ENCODE measurements around the gene FLOT1. TPM values are rescaled to one million over a fixed set of nuclear protein-coding genes. Genes with fewer than 3 reads are reported as not detected.

Gene FLOT1, protein sequence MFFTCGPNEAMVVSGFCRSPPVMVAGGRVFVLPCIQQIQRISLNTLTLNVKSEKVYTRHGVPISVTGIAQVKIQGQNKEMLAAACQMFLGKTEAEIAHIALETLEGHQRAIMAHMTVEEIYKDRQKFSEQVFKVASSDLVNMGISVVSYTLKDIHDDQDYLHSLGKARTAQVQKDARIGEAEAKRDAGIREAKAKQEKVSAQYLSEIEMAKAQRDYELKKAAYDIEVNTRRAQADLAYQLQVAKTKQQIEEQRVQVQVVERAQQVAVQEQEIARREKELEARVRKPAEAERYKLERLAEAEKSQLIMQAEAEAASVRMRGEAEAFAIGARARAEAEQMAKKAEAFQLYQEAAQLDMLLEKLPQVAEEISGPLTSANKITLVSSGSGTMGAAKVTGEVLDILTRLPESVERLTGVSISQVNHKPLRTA
- 10 to 100 TPM; 74.1 to 79.8 TPM for total RNA-seq
- 10 to 100 TPM; 76.0 to 98.4 (median 78.4) TPM for polyA plus RNA-seq
- total RNA-seq: 30.5 to 60.1 (median 46.5) reads per million in 6 experiments

DNA sequence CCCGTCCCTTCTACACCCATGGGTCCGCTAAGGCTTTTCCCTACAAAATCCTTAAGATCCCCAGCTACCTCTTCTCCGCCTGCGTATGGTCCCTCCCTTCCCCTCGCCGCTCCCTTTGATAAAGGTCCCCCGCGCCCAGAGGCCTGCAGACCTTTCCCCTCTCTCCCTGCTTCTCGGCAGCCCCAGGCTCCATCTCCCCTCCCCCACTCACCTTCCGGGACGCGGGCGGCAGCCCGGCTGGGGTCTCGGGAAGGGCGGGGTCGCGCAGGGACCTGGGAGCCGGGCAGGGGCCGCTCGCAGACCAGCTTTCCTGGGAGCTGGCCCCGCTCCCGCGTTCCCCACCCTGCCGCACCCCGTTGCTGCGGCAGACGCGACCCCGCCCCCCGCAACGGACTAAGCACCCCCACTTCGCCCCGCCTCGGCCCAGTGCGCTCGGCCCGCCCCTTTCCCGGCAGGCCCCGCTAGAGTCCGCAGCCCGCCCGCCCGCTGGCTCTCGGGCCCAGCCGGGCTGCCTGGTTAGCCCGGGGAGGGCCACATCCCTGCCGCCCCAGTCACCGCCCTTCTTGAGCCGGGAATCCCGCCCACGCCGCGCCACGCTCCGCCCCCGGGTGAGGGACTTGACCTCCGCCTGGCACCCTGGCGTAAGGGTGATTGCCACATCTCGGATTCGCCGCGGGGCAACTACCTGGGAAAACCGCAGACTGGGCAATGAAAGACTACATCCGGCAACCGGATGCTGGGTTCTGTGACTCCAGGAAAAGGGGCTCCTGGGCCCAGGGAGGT, at the start of gene FLOT1:
TSS of gene FLOT1 (minus strand) at position 372 of the 783 bp plus-strand sequence. CDS start 498 bp downstream, outside the sequence.
- no peaks in the 10 kb centered on the region for H3K9me3 Mint-ChIP-seq
- peaks cover 0 to 26% (median 8%) of the 10 kb centered on the region in 3 donors for H3K36me3 Mint-ChIP-seq
- POLR2A ChIA-PET: interaction anchor here (0.7 to 2.3 kb wide), 12 partner anchors 9 to 142 kb away, joined by 3 to 10 read pairs (median 6); partner anchors contain the start of gene DDR1
- DNase-seq: peak in 9 of 10 donors; percentile 51 to 83 (median 67)
- H3K27ac Mint-ChIP-seq: peak within 1 kb of the TSS; percentile 89 to 96 (median 92)
- ATAC-seq: peak; percentile 49 to 54
- H3K4me3 Mint-ChIP-seq: peak within 1 kb of the TSS; percentile 88 to 97 (median 94)
- H3K27me3 Mint-ChIP-seq: no peaks in the 10 kb centered on the region
- peaks cover 42 to 75% (median 67%) of the 10 kb centered on the region in 4 donors for H3K4me1 Mint-ChIP-seq

DNA sequence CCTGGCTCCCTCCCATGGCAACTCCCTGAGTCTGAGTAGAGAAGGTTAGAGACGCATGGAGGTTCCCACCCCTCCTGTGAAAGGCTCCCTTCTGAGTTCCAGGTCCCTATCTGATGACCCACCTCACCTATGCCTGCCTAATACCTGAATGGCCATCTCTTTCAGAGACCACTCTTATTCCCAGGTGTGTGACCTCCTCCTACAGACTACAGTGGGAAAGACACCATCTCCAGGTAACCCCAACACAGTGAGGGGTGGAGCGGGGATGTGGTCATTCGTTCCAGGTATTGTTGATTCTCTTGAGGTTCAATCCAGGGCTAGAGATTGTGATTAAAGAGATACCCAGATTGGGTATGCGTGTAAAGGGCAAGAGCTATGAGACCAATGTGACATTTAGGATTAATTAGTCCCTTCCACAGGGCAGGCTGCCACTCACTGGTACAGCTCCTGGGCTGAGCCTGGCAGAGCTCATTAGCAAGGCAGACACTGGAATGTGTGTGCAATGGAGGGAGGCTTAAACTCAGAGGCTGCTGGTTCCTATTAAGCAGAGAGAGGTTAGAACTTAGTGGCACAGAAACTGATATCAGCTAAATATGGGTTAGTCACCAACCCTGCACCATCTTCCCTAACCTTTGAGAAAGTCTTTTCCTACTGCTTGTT, 48.4 kb upstream of the FLOT1 start:
- peak overlapping the region in 9 of 10 donors; percentile 5 to 88 (median 69) for H3K27ac Mint-ChIP-seq
- DNase-seq: no peak
- H3K4me1 Mint-ChIP-seq: peaks cover 23 to 65% (median 63%) of the 10 kb centered on the region in 4 donors
- no peaks in the 10 kb centered on the region for H3K27me3 Mint-ChIP-seq
- ATAC-seq: no peak
- no peaks in the 10 kb centered on the region for H3K36me3 Mint-ChIP-seq
- peak overlapping the region in 1 of 10 donors; percentile 15 for H3K4me3 Mint-ChIP-seq
- POLR2A ChIA-PET: interaction anchor here (1.0 to 1.1 kb wide), 2 partner anchors 32 to 69 kb away, joined by 3 read pairs; no protein-coding TSS in a partner anchor
- H3K9me3 Mint-ChIP-seq: no peaks in the 10 kb centered on the region

- H3K27ac Mint-ChIP-seq: peak overlapping the region in 5 of 10 donors; percentile 10 to 85 (median 33)
- no peaks in the 10 kb centered on the region for H3K36me3 Mint-ChIP-seq
- DNase-seq (no peak), ATAC-seq (no peak)
- H3K4me1 Mint-ChIP-seq: peaks cover 23 to 61% (median 56%) of the 10 kb centered on the region in 4 donors
- H3K9me3 Mint-ChIP-seq: peaks cover 0 to 2% (median 0%) of the 10 kb centered on the region in 9 donors
- H3K27me3 Mint-ChIP-seq: no peaks in the 10 kb centered on the region
- POLR2A ChIA-PET: interaction anchor here (2.4 kb wide), 1 partner anchor 21 kb away, joined by 15 read pairs; no protein-coding TSS in a partner anchor
- no peak overlapping the region for H3K4me3 Mint-ChIP-seq
Observed at GRCh38 chr6:30789606-30790005, 47.1 kb upstream of the FLOT1 start.

- POLR2A ChIA-PET: interaction anchor here (0.8 to 2.4 kb wide), 4 partner anchors 8 to 26 kb away, joined by 3 to 15 read pairs (median 4); no protein-coding TSS in a partner anchor
- no peak for DNase-seq
- no peaks in the 10 kb centered on the region for H3K36me3 Mint-ChIP-seq
- peaks cover 17 to 48% (median 42%) of the 10 kb centered on the region in 4 donors for H3K4me1 Mint-ChIP-seq
- peak overlapping the region in 3 of 10 donors; percentile 17 to 73 (median 45) for H3K4me3 Mint-ChIP-seq
- peaks cover 0 to 2% (median 0%) of the 10 kb centered on the region in 9 donors for H3K9me3 Mint-ChIP-seq
- peak overlapping the region in 4 of 10 donors; percentile 4 to 49 (median 42) for H3K27ac Mint-ChIP-seq
- H3K27me3 Mint-ChIP-seq: no peaks in the 10 kb centered on the region
- ATAC-seq: peak in 1 of 2 donors; percentile 65
Observed at GRCh38 chr6:30787954-30788353, 45.5 kb upstream of the FLOT1 start.

- POLR2A ChIA-PET: interaction anchor here (1.3 to 2.0 kb wide), 3 partner anchors 11 to 18 kb away, joined by 3 to 6 read pairs (median 4); no protein-coding TSS in a partner anchor
- Mint-ChIP-seq H3K4me3 (peak overlapping the region in 3 of 10 donors; percentile 52 to 64 (median 58)), H3K4me1 (peaks cover 20 to 52% (median 34%) of the 10 kb centered on the region in 4 donors), H3K36me3 (no peaks in the 10 kb centered on the region), H3K9me3 (peaks cover 0 to 2% (median 0%) of the 10 kb centered on the region in 9 donors), H3K27ac (peak overlapping the region in 6 of 10 donors; percentile 4 to 68 (median 58)), H3K27me3 (no peaks in the 10 kb centered on the region)
- DNase-seq: no peak
- ATAC-seq: no peak
Observed at GRCh38 chr6:30782425-30783014, 40.0 kb upstream of the FLOT1 start.

- peaks cover 0 to 2% (median 0%) of the 10 kb centered on the region in 9 donors for H3K9me3 Mint-ChIP-seq
- H3K4me3 Mint-ChIP-seq: peak overlapping the region in 7 of 10 donors; percentile 38 to 64 (median 58)
- ATAC-seq (peak in 1 of 2 donors; percentile 63), DNase-seq (peak in 7 of 10 donors; percentile 8 to 67 (median 22))
- peaks cover 22 to 57% (median 35%) of the 10 kb centered on the region in 4 donors for H3K4me1 Mint-ChIP-seq
- H3K27me3 Mint-ChIP-seq: no peaks in the 10 kb centered on the region
- H3K27ac Mint-ChIP-seq: peak overlapping the region in 7 of 10 donors; percentile 6 to 70 (median 63)
- POLR2A ChIA-PET: interaction anchor here (0.6 to 2.0 kb wide), 6 partner anchors 12 to 37 kb away, joined by 3 to 6 read pairs (median 4); no protein-coding TSS in a partner anchor
- no peaks in the 10 kb centered on the region for H3K36me3 Mint-ChIP-seq
Observed at GRCh38 chr6:30781743-30782424, 39.4 kb upstream of the FLOT1 start.

DNA sequence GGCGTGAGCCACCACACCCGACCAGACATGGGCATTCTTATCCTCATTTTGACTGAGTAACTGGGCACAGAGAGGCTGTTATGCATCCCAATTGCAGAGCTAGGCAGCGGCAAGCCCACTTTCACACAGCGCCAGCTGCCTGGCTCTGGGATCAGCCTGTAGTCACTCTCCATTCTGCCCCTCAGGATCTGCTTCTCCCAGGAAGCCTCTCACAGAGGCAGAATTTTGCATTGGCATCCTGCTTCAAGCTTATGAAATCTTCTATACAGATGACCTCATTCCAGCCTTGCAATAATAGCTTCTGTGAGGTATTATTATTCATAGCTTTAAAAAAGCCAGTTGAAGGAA, 38.9 kb upstream of the FLOT1 start:
- peak overlapping the region in 2 of 10 donors; percentile 58 to 64 for H3K4me3 Mint-ChIP-seq
- ATAC-seq: no peak
- H3K4me1 Mint-ChIP-seq: peaks cover 19 to 52% (median 30%) of the 10 kb centered on the region in 4 donors

DNA sequence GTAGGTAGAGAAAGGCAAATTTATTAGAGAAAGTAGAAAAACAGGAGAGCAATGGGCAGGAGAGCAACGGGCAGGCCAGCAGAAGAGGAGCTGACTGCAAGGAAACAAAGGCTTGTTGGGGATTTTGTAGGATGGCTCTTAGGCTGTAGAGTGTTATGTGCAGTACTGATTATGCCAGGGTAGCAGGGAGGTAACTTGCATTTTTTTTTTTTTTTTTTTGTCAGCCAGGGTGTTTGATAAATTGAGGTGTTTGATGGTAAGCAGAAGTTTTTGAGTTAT, 38.1 kb upstream of the FLOT1 start:
- Mint-ChIP-seq H3K36me3 (no peaks in the 10 kb centered on the region), H3K9me3 (peaks cover 0 to 2% (median 0%) of the 10 kb centered on the region in 9 donors), H3K27me3 (no peaks in the 10 kb centered on the region), H3K4me1 (peaks cover 19 to 48% (median 26%) of the 10 kb centered on the region in 4 donors), H3K27ac (peak overlapping the region in 3 of 10 donors; percentile 2 to 22 (median 17)), H3K4me3 (peak overlapping the region in 3 of 10 donors; percentile 1 to 65 (median 40))
- DNase-seq (no peak), ATAC-seq (no peak)
- POLR2A ChIA-PET: interaction anchor here (0.7 to 0.9 kb wide), 4 partner anchors 8 to 31 kb away, joined by 3 to 4 read pairs (median 3); no protein-coding TSS in a partner anchor

More for the DNA sequence above, 38.9 kb upstream of the FLOT1 start:
- POLR2A ChIA-PET: interaction anchor here (0.6 to 2.0 kb wide), 6 partner anchors 12 to 37 kb away, joined by 3 to 6 read pairs (median 4); no protein-coding TSS in a partner anchor
- no peak for DNase-seq
- H3K36me3 Mint-ChIP-seq: no peaks in the 10 kb centered on the region
- H3K9me3 Mint-ChIP-seq: peaks cover 0 to 2% (median 0%) of the 10 kb centered on the region in 9 donors
- H3K27ac Mint-ChIP-seq: peak overlapping the region in 3 of 10 donors; percentile 4 to 70 (median 54)
- H3K27me3 Mint-ChIP-seq: no peaks in the 10 kb centered on the region

- H3K4me3 Mint-ChIP-seq: peak overlapping the region in 3 of 10 donors; percentile 2 to 65 (median 2)
- peaks cover 19 to 44% (median 25%) of the 10 kb centered on the region in 4 donors for H3K4me1 Mint-ChIP-seq
- H3K9me3 Mint-ChIP-seq: no peaks in the 10 kb centered on the region
- peak overlapping the region in 2 of 10 donors; percentile 22 to 42 for H3K27ac Mint-ChIP-seq
- ATAC-seq (no peak), DNase-seq (no peak)
- no peaks in the 10 kb centered on the region for H3K36me3 Mint-ChIP-seq
- no peaks in the 10 kb centered on the region for H3K27me3 Mint-ChIP-seq
- POLR2A ChIA-PET: interaction anchor here (0.6 to 0.9 kb wide), 5 partner anchors 8 to 41 kb away, joined by 3 to 4 read pairs (median 3); no protein-coding TSS in a partner anchor
Observed at GRCh38 chr6:30779850-30780641, 37.6 kb upstream of the FLOT1 start.

DNA sequence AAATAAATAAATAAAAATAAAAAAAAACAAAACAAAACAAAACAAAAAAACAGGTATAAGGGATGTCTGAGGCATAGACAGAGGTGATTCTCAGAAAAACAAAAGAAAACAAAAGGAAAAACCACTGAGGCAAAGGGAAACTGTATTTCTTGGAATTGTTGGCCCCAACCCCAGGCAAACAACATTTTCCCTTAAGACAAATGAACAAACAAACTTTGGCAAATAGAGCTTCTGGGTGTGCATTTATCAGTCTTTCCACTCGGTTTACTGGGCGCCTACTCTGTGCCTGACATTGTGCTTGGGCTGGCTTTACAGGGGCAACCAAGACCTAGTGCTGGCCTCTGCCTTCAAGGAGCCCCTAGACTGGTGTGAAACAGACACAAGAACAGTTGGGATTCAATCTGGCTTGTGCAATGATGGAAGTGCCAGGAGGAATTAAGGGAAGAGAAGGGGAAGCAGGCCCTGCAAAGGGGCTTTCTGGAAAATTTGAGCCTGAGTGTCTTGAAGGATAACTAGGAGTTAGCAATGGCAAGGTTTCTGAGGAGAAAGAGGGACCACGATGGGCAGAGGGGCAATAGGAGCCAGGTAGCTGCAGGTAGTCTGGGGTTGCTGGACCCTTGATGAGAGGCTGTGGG, 35.6 kb upstream of the FLOT1 start:
- no peak for ATAC-seq
- no peak for DNase-seq
- POLR2A ChIA-PET: no interaction called here
- peak overlapping the region in 4 of 10 donors; percentile 1 to 51 (median 25) for H3K27ac Mint-ChIP-seq
- peaks cover 19 to 43% (median 28%) of the 10 kb centered on the region in 4 donors for H3K4me1 Mint-ChIP-seq
- H3K36me3 Mint-ChIP-seq: no peaks in the 10 kb centered on the region
- H3K27me3 Mint-ChIP-seq: no peaks in the 10 kb centered on the region
- no peak overlapping the region for H3K4me3 Mint-ChIP-seq
- no peaks in the 10 kb centered on the region for H3K9me3 Mint-ChIP-seq

All from naive thymus-derived CD8-positive, alpha-beta T cell (primary cell).